HepG2 (cell line): ENCODE measurements around the gene TRAPPC12. TPM values are rescaled to one million over a fixed set of nuclear protein-coding genes. Genes with fewer than 3 reads are reported as not detected.

Experiments
- ARID2 ChIP-seq: sonication (generic); formaldehyde crosslinking; IDR thresholded peaks from 2 replicates; pipeline ENCODE4 v1.8.1; 2022; ENCODE audit warnings: mild to moderate bottlenecking, missing genetic modification reagents, borderline replicate concordance
- ATF1 ChIP-seq: IDR thresholded peaks from 2 replicates; pipeline ENCODE4 v1.6.1; 2016; ENCODE audit warnings: mild to moderate bottlenecking, control low read depth
- HHEX ChIP-seq: IDR thresholded peaks from 2 replicates; pipeline ENCODE4 v1.6.1; 2016; ENCODE audit warnings: control low read depth
- ISX ChIP-seq: sonication (generic); formaldehyde crosslinking; conservative IDR thresholded peaks from 2 replicates; pipeline ENCODE4 v1.5.0; 2020; ENCODE audit warnings: missing genetic modification reagents
- MIER3 ChIP-seq: IDR thresholded peaks from 2 replicates; pipeline ENCODE4 v1.6.1; 2016; ENCODE audit warnings: missing compliant biosample characterization, borderline replicate concordance
- NCOA5 ChIP-seq: sonication (generic); formaldehyde crosslinking; IDR thresholded peaks from 2 replicates; pipeline ENCODE4 v1.4.0; 2020; ENCODE audit warnings: missing genetic modification reagents
- PCBP1 ChIP-seq: fragments of 200-400 bp; formaldehyde crosslinking; IDR thresholded peaks from 2 replicates; pipeline ENCODE4 v1.6.1; 2017; ENCODE audit warnings: mild to moderate bottlenecking, low read depth, low read length, borderline replicate concordance
- REL ChIP-seq: sonication (generic); formaldehyde crosslinking; conservative IDR thresholded peaks from 2 replicates; pipeline ENCODE4 v1.8.0; 2022; ENCODE audit warnings: mild to moderate bottlenecking, missing genetic modification reagents, moderate library complexity
- RXRA ChIP-seq: sonication (generic); formaldehyde crosslinking; IDR thresholded peaks from 2 replicates; pipeline ENCODE4 v1.5.1; 2020; ENCODE audit warnings: missing genetic modification reagents
- TRIM22 ChIP-seq: fragments of 450-650 bp; IDR thresholded peaks from 2 replicates; pipeline ENCODE4 v1.6.1; 2017
- WIZ ChIP-seq: sonication (generic); formaldehyde crosslinking; IDR thresholded peaks from 2 replicates; pipeline ENCODE4 v1.5.1; 2020; ENCODE audit warnings: mild to moderate bottlenecking, missing genetic modification reagents
- XRCC5 ChIP-seq: fragments of 200-400 bp; formaldehyde crosslinking; optimal IDR thresholded peaks from 2 replicates; pipeline ENCODE3; 2017; ENCODE audit warnings: mild to moderate bottlenecking, low read length
- ZNF142 ChIP-seq: sonication (generic); formaldehyde crosslinking; IDR thresholded peaks from 2 replicates; pipeline ENCODE4 v1.4.0; 2020; ENCODE audit warnings: missing genetic modification reagents
- ZNF235 ChIP-seq: sonication (generic); formaldehyde crosslinking; IDR thresholded peaks from 2 replicates; pipeline ENCODE4 v1.8.1; 2023; ENCODE audit warnings: mild to moderate bottlenecking, missing genetic modification reagents, borderline replicate concordance
- ZNF616 ChIP-seq: sonication (generic); formaldehyde crosslinking; IDR thresholded peaks from 2 replicates; pipeline ENCODE4 v1.5.0; 2020; ENCODE audit warnings: low read depth, mild to moderate bottlenecking, missing genetic modification reagents
- ZNF710 ChIP-seq: sonication (generic); formaldehyde crosslinking; IDR thresholded peaks from 2 replicates; pipeline ENCODE4 v1.5.0; 2020; ENCODE audit warnings: mild to moderate bottlenecking, missing genetic modification reagents, borderline replicate concordance
- ZNF761 ChIP-seq: sonication (generic); formaldehyde crosslinking; conservative IDR thresholded peaks from 2 replicates; pipeline ENCODE4 v1.4.0; 2020; ENCODE audit warnings: mild to moderate bottlenecking, missing genetic modification reagents
- ZNF770 ChIP-seq: sonication (generic); formaldehyde crosslinking; IDR thresholded peaks from 2 replicates; pipeline ENCODE4 v1.5.0; 2020; ENCODE audit warnings: mild to moderate bottlenecking, missing genetic modification reagents
- ZNF773 ChIP-seq: sonication (generic); formaldehyde crosslinking; IDR thresholded peaks from 2 replicates; pipeline ENCODE4 v1.4.0; 2020; ENCODE audit warnings: missing genetic modification reagents, borderline replicate concordance
- polyA plus RNA-seq, 8 experiments: library from polyadenylated mRNA; depleted of rRNA in 3 of 8; stranded (reverse) in 7 of 8; unstranded in 1 of 8; fragments of >200 nt; fragmentation: Illumina TruSeq in 4 of 8; extraction: Trizol in 4 of 8; gene quantifications; 2 replicates each; pipeline versions ENCODE4 v1.2.1 to v1.2.3, GENCODE V29; 2011 to 2016; ENCODE audit warnings: low read depth in 4 of 8, missing spikeins in 1 of 8, mixed read lengths in 1 of 8; ENCODE audit not compliant: insufficient read depth in 1 of 8
- total RNA-seq, 5 experiments: library from RNA; depleted of rRNA; stranded (reverse); fragments of >200 nt; fragmentation: Illumina TruSeq; extraction: Trizol; gene quantifications; 2 replicates each; pipeline ENCODE4 v1.2.3, GENCODE V29; 2016; ENCODE audit warnings: low read depth in 1 of 5

Gene TRAPPC12
- total and polyA plus RNA-seq, 2 of the 13 experiments (the other 11 are each of a cell fraction or from before 2014, with no cell fraction given): 46.4 to 97.7 TPM

- TF ChIP-seq MIER3 (CRISPR knock-in tag): peak; percentile 58; the same call in 1 of the 2 replicates
- TF ChIP-seq NCOA5 (CRISPR knock-in tag): no peak
- no peak for TF ChIP-seq XRCC5
- TF ChIP-seq ZNF770 (CRISPR knock-in tag): no peak
- no peak for TF ChIP-seq WIZ (CRISPR knock-in tag)
- TF ChIP-seq REL (CRISPR knock-in tag): no peak
- TF ChIP-seq PCBP1: no peak
- TF ChIP-seq ZNF616 (CRISPR knock-in tag): no peak
- peak; percentile 63; the same call in 1 of the 2 replicates for TF ChIP-seq ZNF710 (CRISPR knock-in tag)
- TF ChIP-seq HHEX: 0 out of 2 replicates have a peak, but pooled peaks have one; percentile 36
- TF ChIP-seq ZNF142 (CRISPR knock-in tag): no peak
- no peak for TF ChIP-seq TRIM22
- no peak for TF ChIP-seq ZNF235
- no peak for TF ChIP-seq ISX
- TF ChIP-seq ZNF773 (CRISPR knock-in tag): no peak
- no peak; the same call in 1 of the 2 replicates for TF ChIP-seq ZNF761 (CRISPR knock-in tag)
- peak; percentile 41; the same call in 1 of the 2 replicates for TF ChIP-seq RXRA
- TF ChIP-seq ATF1 (CRISPR knock-in tag): peak; percentile 71; the same call in 1 of the 2 replicates
- TF ChIP-seq ARID2 (CRISPR knock-in tag): peak; percentile 82; the same call in 1 of the 2 replicates
These were observed 113.6 kb downstream of the TRAPPC12 start (continued) for GRCh38 chr2:3492951-3493614.
